SK-N-SH (cell line): ENCODE results near the gene SYNGR3. TPM values are rescaled to one million over a fixed set of nuclear protein-coding genes. Genes with fewer than 3 reads are reported as not detected.

ENCODE experiments used
- CTCF ChIA-PET: fragments of 300-600, 350-600 bp; formaldehyde crosslinking; extraction: SDS; loops from one replicate; lab custom pipeline; 2021; lab: Yijun Ruan, JAX
- POLR2A ChIA-PET: fragments of 350-600 bp; sonication (Branson Sonifier 250); formaldehyde crosslinking; extraction: SDS; loops from one replicate; lab custom pipeline; 2020; ENCODE audit warnings: antibody characterized with exemption, inconsistent platforms; lab: Yijun Ruan, JAX
- DNase-seq: peaks from one replicate; pipeline ENCODE4 v3.0.0; 2012
- H2AFZ ChIP-seq: fragments of 200-600 bp; sonication (generic); 2 replicates; pipeline ENCODE4 v1.8.1; 2016; ENCODE audit warnings: antibody characterized with exemption, mild to moderate bottlenecking, low read depth
- H3F3A ChIP-seq: fragments of 200-600 bp; sonication (generic); replicated peaks from 2 replicates; pipeline ENCODE3; 2016; ENCODE audit warnings: antibody characterized with exemption, mild to moderate bottlenecking; ENCODE audit not compliant: insufficient read depth
- H3K27ac ChIP-seq, 2 experiments: fragments of 200-500 bp in 1 of 2; fragments of 200-600 bp in 1 of 2; sonication (Bioruptor generic) in 1 of 2; sonication (generic), shearing (Covaris generic) in 1 of 2; 2 replicates each; pipeline versions ENCODE4 v1.5.1 to v1.6.1; 2014 to 2016; ENCODE audit warnings: low read depth in 2 of 2, inconsistent platforms in 1 of 2, low read length in 1 of 2, mild to moderate bottlenecking in 1 of 2, mixed read lengths in 1 of 2
- H3K27me3 ChIP-seq: fragments of 200-600 bp; sonication (generic), shearing (Covaris generic); 2 replicates; pipeline ENCODE4 v1.6.1; 2016; ENCODE audit warnings: mixed run types; ENCODE audit not compliant: insufficient read depth
- H3K36me3 ChIP-seq, 2 experiments: fragments of 200-500 bp in 1 of 2; fragments of 200-600 bp in 1 of 2; sonication (Bioruptor generic) in 1 of 2; sonication (generic) in 1 of 2; replicated peaks in 1 of 2; 2 replicates each; pipeline versions ENCODE3 to v1.5.1; 2014 to 2016; ENCODE audit warnings: low read length in 1 of 2, mild to moderate bottlenecking in 1 of 2; ENCODE audit not compliant: insufficient read depth in 2 of 2, control insufficient read depth in 1 of 2
- H3K4me1 ChIP-seq, 2 experiments: fragments of 200-500 bp in 1 of 2; fragments of 200-600 bp in 1 of 2; sonication (Bioruptor generic) in 1 of 2; sonication (generic), shearing (Covaris generic) in 1 of 2; 2 replicates each; pipeline versions ENCODE4 v1.5.1 to v1.6.1; 2014 to 2016; ENCODE audit warnings: low read depth in 1 of 2, low read length in 1 of 2, mixed run types in 1 of 2; ENCODE audit not compliant: insufficient read depth in 2 of 2, control insufficient read depth in 1 of 2
- H3K4me2 ChIP-seq: fragments of 200-600 bp; sonication (generic), shearing (Covaris generic); 2 replicates; pipeline ENCODE4 v1.6.1; 2017; ENCODE audit warnings: mixed run types
- H3K4me3 ChIP-seq, 2 experiments: fragments of 200-500 bp in 1 of 2; fragments of 200-600 bp in 1 of 2; sonication (Bioruptor generic) in 1 of 2; sonication (generic), shearing (Covaris generic) in 1 of 2; 2 replicates each; pipeline versions ENCODE4 v1.5.1 to v1.8.1; 2014 to 2016; ENCODE audit warnings: low read depth in 2 of 2, inconsistent platforms in 1 of 2, low read length in 1 of 2, mild to moderate bottlenecking in 1 of 2, mixed read lengths in 1 of 2, moderate library complexity in 1 of 2
- H3K79me2 ChIP-seq: fragments of 200-600 bp; sonication (generic); 2 replicates; pipeline ENCODE4 v1.8.1; 2017; ENCODE audit warnings: mild to moderate bottlenecking; ENCODE audit not compliant: insufficient read depth
- H3K9ac ChIP-seq: fragments of 200-600 bp; sonication (generic); 2 replicates; pipeline ENCODE4 v1.6.1; 2017; ENCODE audit warnings: mixed run types
- H3K9me2 ChIP-seq: fragments of 200-600 bp; sonication (generic); 2 replicates; pipeline ENCODE4 v1.6.1; 2017; ENCODE audit warnings: mixed run types
- H3K9me3 ChIP-seq: fragments of 200-600 bp; sonication (generic); 2 replicates; pipeline ENCODE4 v1.6.1; 2017; ENCODE audit warnings: mixed run types, mild to moderate bottlenecking, moderate library complexity
- H4K20me1 ChIP-seq: fragments of 200-600 bp; sonication (generic); 2 replicates; pipeline ENCODE4 v1.6.1; 2017; ENCODE audit warnings: mild to moderate bottlenecking, mixed run types; ENCODE audit not compliant: insufficient read depth
- CTCF ChIP-seq: fragments of 200-600 bp; sonication (generic); IDR thresholded peaks from 2 replicates; pipeline ENCODE4 v1.6.1; 2017; ENCODE audit warnings: antibody characterized with exemption, mild to moderate bottlenecking, moderate library complexity
- GATA2 ChIP-seq: sonication (generic); formaldehyde crosslinking; IDR thresholded peaks from 2 replicates; pipeline ENCODE4 v1.5.0; 2020; ENCODE audit warnings: mild to moderate bottlenecking, missing genetic modification reagents
- JUND ChIP-seq: IDR thresholded peaks from 2 replicates; pipeline ENCODE4 v1.4.0; 2012
- PBX3 ChIP-seq: IDR thresholded peaks from 2 replicates; pipeline ENCODE4; 2012
- RFX5 ChIP-seq: IDR thresholded peaks from 2 replicates; pipeline ENCODE4 v1.6.1; 2012; ENCODE audit warnings: mild to moderate bottlenecking, improper control_type of control experiment, low read length
- SMC3 ChIP-seq: IDR thresholded peaks from 2 replicates; pipeline ENCODE4 v1.6.1; 2012; ENCODE audit warnings: low read depth, low read length, improper control_type of control experiment
- TEAD4 ChIP-seq: IDR thresholded peaks from 2 replicates; pipeline ENCODE4 v1.4.0; 2012; ENCODE audit warnings: mild to moderate bottlenecking, borderline replicate concordance; ENCODE audit not compliant: insufficient read depth
- YY1 ChIP-seq: IDR thresholded peaks from 2 replicates; pipeline ENCODE4 v1.4.0; 2012; ENCODE audit warnings: low read depth, mild to moderate bottlenecking
- ZBTB33 ChIP-seq: IDR thresholded peaks from 2 replicates; pipeline ENCODE4 v1.4.0; 2012; ENCODE audit warnings: low read depth, borderline replicate concordance
- WGBS: methylation state at CpG from one replicate; pipeline ENCODE4 v1.1.6; 2017; ENCODE audit warnings: low lambda C conversion rate; 5-methylcytosine and 5-hydroxymethylcytosine counted together
- polyA plus RNA-seq, 3 experiments: library from polyadenylated mRNA; depleted of rRNA; stranded (reverse); fragments of >200 nt; gene quantifications; 2 replicates each; pipeline ENCODE4 v1.2.3, GENCODE V29; 2012
- TF ChIP-seq, protein P1 (sequence below): fragments of 150-350 bp; IDR thresholded peaks from 2 replicates; pipeline ENCODE4 v1.6.1; 2016; ENCODE audit warnings: mild to moderate bottlenecking, low read depth, low read length

SYNGR3 gene
- polyA plus RNA-seq, 1 of the 3 experiments (the other 2 are of a cell fraction) = 10.7 TPM

GRCh38 chr16:2002406-2003230 is 12.8 kb downstream of the SYNGR3 start:
- 97% methylated on average over 26 of the region's 47 CpGs for WGBS
- H3K9me3 ChIP-seq = no peaks in the 10 kb centered on the region
- H3K9ac ChIP-seq = no peak overlapping the region
- H3K79me2 ChIP-seq = peaks cover 57% of the 10 kb centered on the region
- peaks cover 58% of the 10 kb centered on the region for H4K20me1 ChIP-seq
- H3K4me1 ChIP-seq = peaks cover 17 to 42% of the 10 kb centered on the region in 2 experiments; a peak in 3 of 4 replicates
- no peaks in the 10 kb centered on the region for H3K27me3 ChIP-seq
- DNase-seq = no peak
- ChIA-PET CTCF (interaction anchor here (0.7 to 4.1 kb wide), 18 partner anchors 10 to 249 kb away, joined by 3 to 108 read pairs (median 14); partner anchors contain the start of genes ECI1, GFER, NOXO1 and NTHL1), POLR2A (interaction anchor here (0.5 to 1.4 kb wide), 3 partner anchors 38 to 916 kb away, joined by 3 to 4 read pairs (median 3); partner anchors contain the start of genes RPS2 and TRAF7)
- no peak overlapping the region for H3K27ac ChIP-seq
- H3K36me3 ChIP-seq = peaks cover 3 to 56% of the 10 kb centered on the region in 2 experiments
- H3K9me2 ChIP-seq = no peaks in the 10 kb centered on the region
- no peak overlapping the region for H3K4me2 ChIP-seq
- TF ChIP-seq RFX5 = no peak
- no peak for TF ChIP-seq PBX3
- TF ChIP-seq SMC3 = no peak
- TF ChIP-seq, protein P1, sequence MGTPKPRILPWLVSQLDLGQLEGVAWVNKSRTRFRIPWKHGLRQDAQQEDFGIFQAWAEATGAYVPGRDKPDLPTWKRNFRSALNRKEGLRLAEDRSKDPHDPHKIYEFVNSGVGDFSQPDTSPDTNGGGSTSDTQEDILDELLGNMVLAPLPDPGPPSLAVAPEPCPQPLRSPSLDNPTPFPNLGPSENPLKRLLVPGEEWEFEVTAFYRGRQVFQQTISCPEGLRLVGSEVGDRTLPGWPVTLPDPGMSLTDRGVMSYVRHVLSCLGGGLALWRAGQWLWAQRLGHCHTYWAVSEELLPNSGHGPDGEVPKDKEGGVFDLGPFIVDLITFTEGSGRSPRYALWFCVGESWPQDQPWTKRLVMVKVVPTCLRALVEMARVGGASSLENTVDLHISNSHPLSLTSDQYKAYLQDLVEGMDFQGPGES = no peak
- no peak for TF ChIP-seq ZBTB33
- no peak for TF ChIP-seq JUND
- no peak for TF ChIP-seq TEAD4
- no peak for TF ChIP-seq CTCF
- no peak for TF ChIP-seq GATA2
- TF ChIP-seq YY1 = no peak
- H2AFZ ChIP-seq = no peak overlapping the region
- H3F3A ChIP-seq = peaks cover 7% of the 10 kb centered on the region
- H3K4me3 ChIP-seq = no peak overlapping the region
